ENCODE results near the gene AURKAIP1. TPM values are rescaled to one million over a fixed set of nuclear protein-coding genes. Genes with fewer than 3 reads are reported as not detected.

AURKAIP1 gene
- total RNA-seq, 1 experiment from 2014 or later: 823 TPM

DNA sequence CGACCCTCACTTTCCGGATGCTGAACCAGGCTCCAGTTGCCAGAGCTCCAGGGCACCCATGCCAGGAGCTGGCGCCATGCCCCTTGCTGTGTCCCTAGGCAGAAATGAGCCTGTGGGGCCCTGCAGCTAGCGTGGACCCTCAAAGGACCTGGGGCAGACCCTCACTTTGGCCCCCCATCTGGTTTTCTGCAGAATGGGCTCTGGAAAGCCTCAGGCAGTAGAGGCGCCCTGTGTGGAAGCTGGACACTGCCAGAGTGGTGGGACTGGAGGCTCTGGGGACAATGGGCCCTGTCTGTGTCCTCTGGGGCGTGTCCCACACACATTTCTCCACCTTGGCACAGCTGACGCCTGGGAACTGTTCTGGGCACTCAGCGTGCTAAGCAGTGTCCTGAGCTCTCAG, 6.3 kb upstream of the AURKAIP1 start:
- ChIA-PET CTCF (no interaction called here), POLR2A (ENCODE audit: unreplicated experiment) (no interaction called here)
- Histone ChIP-seq H3K4me1 (ENCODE audit: insufficient read depth, low read length) (no peaks in the 10 kb centered on the region), H3K4me3 (ENCODE audit: low read length) (no peak overlapping the region), H3K4me2 (ENCODE audit: low read length) (no peak overlapping the region), H3K9me3 (ENCODE audit: low read length) (no peaks in the 10 kb centered on the region), H3K9ac (ENCODE audit: low read length) (no peak overlapping the region), H3K79me2 (ENCODE audit: low read length) (peaks cover 38% of the 10 kb centered on the region), H2AFZ (ENCODE audit: low read length) (no peak overlapping the region), H4K20me1 (ENCODE audit: low read length) (no peaks in the 10 kb centered on the region), H3K9me2 (replicated peaks; ENCODE audit: low read length) (no peaks in the 10 kb centered on the region), H3K27me3 (ENCODE audit: low read length) (no peaks in the 10 kb centered on the region), H3K27ac (ENCODE audit: low read length) (no peak overlapping the region), H3F3A (ENCODE audit: low read length, unreplicated experiment) (peaks cover 5% of the 10 kb centered on the region), H3K36me3 (ENCODE audit: low read depth, low read length) (peaks cover 19% of the 10 kb centered on the region)
- TF ChIP-seq EZH2 (IDR thresholded peaks at IDR 0.05; ENCODE audit: low read length, unreplicated experiment): no peak
- intact Hi-C loops (cut with micrococcal nuclease): no loop called here
- DNase-seq (no peak), ATAC-seq (no peak)
- no TSS peak for BruUV-seq (replicated peaks)

DNA sequence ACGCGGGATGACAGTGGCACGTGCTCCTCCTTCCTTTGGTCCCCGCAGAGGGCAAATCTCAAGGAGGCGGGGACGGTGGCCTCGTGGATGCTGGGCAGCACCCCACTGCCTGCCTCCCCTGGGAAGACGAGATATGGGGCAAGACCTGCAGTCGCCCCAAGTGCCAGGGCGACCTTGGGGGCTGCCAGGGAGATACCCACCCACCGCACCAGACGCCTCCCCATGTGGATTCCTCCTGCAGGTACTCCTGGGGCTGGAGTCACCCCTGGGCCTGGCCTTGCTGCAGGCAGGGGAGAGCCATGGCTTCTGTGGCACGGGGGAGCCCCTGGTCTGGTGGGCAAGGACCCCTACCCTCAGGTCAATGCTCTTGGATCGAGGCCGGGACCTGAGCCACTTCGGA, 5.9 kb upstream of the AURKAIP1 start:
- DNase-seq: no peak
- intact Hi-C loops (cut with micrococcal nuclease): no loop called here
- H3K4me1 ChIP-seq (ENCODE audit: insufficient read depth, low read length): peaks cover 3% of the 10 kb centered on the region; the same call in 1 of the 2 replicates
- H3K27me3 ChIP-seq (ENCODE audit: low read length): no peaks in the 10 kb centered on the region
- no peak overlapping the region for H2AFZ ChIP-seq (ENCODE audit: low read length)
- H4K20me1 ChIP-seq (ENCODE audit: low read length): no peaks in the 10 kb centered on the region
- H3K9me2 ChIP-seq (replicated peaks; ENCODE audit: low read length): no peaks in the 10 kb centered on the region
- ChIA-PET CTCF (no interaction called here), POLR2A (ENCODE audit: unreplicated experiment) (no interaction called here)
- H3K27ac ChIP-seq (ENCODE audit: low read length): no peak overlapping the region
- H3F3A ChIP-seq (ENCODE audit: low read length, unreplicated experiment): peaks cover 9% of the 10 kb centered on the region
- no TSS peak for BruUV-seq (replicated peaks)
- peaks cover 34% of the 10 kb centered on the region for H3K79me2 ChIP-seq (ENCODE audit: low read length)
- peaks cover 15% of the 10 kb centered on the region; the same call in 1 of the 2 replicates for H3K36me3 ChIP-seq (ENCODE audit: low read depth, low read length)
- H3K9me3 ChIP-seq (ENCODE audit: low read length): no peaks in the 10 kb centered on the region
- no peak overlapping the region for H3K4me3 ChIP-seq (ENCODE audit: low read length)
- no peak for ATAC-seq
- TF ChIP-seq EZH2phosphoT487 (IDR thresholded peaks at IDR 0.05; ENCODE audit: borderline replicate concordance, low read length): no peak
- TF ChIP-seq EZH2 (IDR thresholded peaks at IDR 0.05; ENCODE audit: low read length, unreplicated experiment): no peak
- TF ChIP-seq, protein P1, sequence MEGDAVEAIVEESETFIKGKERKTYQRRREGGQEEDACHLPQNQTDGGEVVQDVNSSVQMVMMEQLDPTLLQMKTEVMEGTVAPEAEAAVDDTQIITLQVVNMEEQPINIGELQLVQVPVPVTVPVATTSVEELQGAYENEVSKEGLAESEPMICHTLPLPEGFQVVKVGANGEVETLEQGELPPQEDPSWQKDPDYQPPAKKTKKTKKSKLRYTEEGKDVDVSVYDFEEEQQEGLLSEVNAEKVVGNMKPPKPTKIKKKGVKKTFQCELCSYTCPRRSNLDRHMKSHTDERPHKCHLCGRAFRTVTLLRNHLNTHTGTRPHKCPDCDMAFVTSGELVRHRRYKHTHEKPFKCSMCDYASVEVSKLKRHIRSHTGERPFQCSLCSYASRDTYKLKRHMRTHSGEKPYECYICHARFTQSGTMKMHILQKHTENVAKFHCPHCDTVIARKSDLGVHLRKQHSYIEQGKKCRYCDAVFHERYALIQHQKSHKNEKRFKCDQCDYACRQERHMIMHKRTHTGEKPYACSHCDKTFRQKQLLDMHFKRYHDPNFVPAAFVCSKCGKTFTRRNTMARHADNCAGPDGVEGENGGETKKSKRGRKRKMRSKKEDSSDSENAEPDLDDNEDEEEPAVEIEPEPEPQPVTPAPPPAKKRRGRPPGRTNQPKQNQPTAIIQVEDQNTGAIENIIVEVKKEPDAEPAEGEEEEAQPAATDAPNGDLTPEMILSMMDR (conservative IDR thresholded peaks at IDR 0.05; ENCODE audit: low read depth, low read length): no peak
- no peak overlapping the region for H3K4me2 ChIP-seq (ENCODE audit: low read length)
- H3K9ac ChIP-seq (ENCODE audit: low read length): no peak overlapping the region

DNA sequence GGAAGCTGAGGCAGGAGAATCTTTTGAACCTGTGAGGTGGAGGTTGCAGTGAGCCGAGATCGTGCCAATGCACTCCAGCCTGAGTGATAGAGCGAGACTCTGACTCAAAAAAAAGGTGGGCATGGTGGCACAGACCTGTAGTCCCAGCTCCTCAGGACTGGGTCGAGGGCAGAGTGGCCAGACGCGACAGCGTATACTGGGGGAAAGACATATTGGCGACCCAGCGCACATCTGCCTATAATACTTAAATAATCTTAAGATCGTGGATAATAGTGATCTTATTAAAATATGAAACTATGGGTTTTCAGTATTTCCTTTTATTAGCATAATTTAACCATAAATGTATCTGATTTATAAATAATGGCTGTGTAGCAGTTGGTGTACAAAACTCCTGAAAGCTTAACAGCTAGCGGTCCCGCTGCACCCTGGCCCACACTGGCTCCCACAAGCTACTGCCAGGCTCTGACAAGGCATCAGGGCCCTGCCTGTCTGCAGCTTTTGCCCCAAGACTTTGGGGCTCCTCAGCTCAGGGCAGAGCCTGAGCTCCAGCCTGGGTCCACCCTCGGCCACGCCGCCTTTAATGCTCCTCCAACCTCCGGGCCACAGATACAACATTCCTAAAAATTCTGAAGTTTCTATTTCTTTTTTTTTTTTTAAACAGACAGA, 2.7 kb upstream of the AURKAIP1 start:
- ATAC-seq (no peak), DNase-seq (no peak)
- H3K27ac ChIP-seq (ENCODE audit: low read length): no peak overlapping the region
- no peak overlapping the region for H3K4me3 ChIP-seq (ENCODE audit: low read length)
- H3K4me2 ChIP-seq (ENCODE audit: low read length): no peak overlapping the region
- H3K9ac ChIP-seq (ENCODE audit: low read length): no peak overlapping the region
- no peaks in the 10 kb centered on the region for H3K27me3 ChIP-seq (ENCODE audit: low read length)
- H3K9me2 ChIP-seq (replicated peaks; ENCODE audit: low read length): no peaks in the 10 kb centered on the region
- H3K4me1 ChIP-seq (ENCODE audit: insufficient read depth, low read length): peaks cover 17% of the 10 kb centered on the region
- H3K79me2 ChIP-seq (ENCODE audit: low read length): peaks cover 33% of the 10 kb centered on the region
- intact Hi-C loops (cut with micrococcal nuclease): loop anchor here (2.0 kb wide), 1 partner anchor 21 kb away; the partner anchor contains the start of gene CCNL2
- no peak for TF ChIP-seq EZH2 (IDR thresholded peaks at IDR 0.05; ENCODE audit: low read length, unreplicated experiment)
- TF ChIP-seq, protein P1 (conservative IDR thresholded peaks at IDR 0.05; ENCODE audit: low read depth, low read length): no peak
- TF ChIP-seq EZH2phosphoT487 (IDR thresholded peaks at IDR 0.05; ENCODE audit: borderline replicate concordance, low read length): no peak
- H3F3A ChIP-seq (ENCODE audit: low read length, unreplicated experiment): peaks cover 9% of the 10 kb centered on the region
- BruUV-seq (replicated peaks): no TSS peak
- H2AFZ ChIP-seq (ENCODE audit: low read length): no peak overlapping the region
- H3K36me3 ChIP-seq (ENCODE audit: low read depth, low read length): peaks cover 13% of the 10 kb centered on the region; the same call in 1 of the 2 replicates
- no peaks in the 10 kb centered on the region for H3K9me3 ChIP-seq (ENCODE audit: low read length)
- CTCF ChIA-PET: no interaction called here
- POLR2A ChIA-PET (ENCODE audit: unreplicated experiment): no interaction called here
- H4K20me1 ChIP-seq (ENCODE audit: low read length): no peaks in the 10 kb centered on the region
